HG03159 (cell line): ENCODE data around the gene CPEB3.
A peak's percentile ranks its signal among the peaks of the same experiment; 100 is the strongest.
"Not testable (repeated sequence)": the region's sequence is repeated elsewhere in the genome, so short reads cannot be mapped to it uniquely, and the experiment has no call there.

Experiments
- ATAC-seq: cut with Tn5 transposase; IDR thresholded peaks from one replicate; pipeline ENCODE4 v1.9.1; 2021; ENCODE audit warnings: mild to moderate bottlenecking, moderate library complexity; ENCODE audit not compliant: unreplicated experiment

The CPEB3 gene

DNA sequence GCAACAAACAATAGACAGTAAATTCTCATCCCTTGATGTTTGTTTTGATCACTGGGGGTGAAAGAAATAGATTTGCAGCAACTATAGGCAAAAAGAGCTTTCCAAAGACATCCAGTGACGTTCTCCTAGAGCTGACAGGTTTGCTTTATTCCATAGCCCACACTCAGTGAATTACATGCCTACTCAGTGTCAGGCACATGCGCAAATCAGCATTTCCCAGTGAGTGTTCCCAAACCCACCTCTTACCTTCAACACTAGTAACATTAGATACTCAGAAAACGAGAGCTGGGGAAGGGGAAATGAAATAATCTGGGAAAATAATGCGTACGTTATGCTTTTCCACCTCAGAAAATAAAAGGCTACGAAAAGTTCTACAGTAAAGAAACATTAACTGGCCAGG, 144.1 kb downstream of the CPEB3 start:
- no peak for ATAC-seq

- ATAC-seq = no peak
Observed at GRCh38 chr10:92146107-92146506, 144.8 kb downstream of the CPEB3 start.

DNA sequence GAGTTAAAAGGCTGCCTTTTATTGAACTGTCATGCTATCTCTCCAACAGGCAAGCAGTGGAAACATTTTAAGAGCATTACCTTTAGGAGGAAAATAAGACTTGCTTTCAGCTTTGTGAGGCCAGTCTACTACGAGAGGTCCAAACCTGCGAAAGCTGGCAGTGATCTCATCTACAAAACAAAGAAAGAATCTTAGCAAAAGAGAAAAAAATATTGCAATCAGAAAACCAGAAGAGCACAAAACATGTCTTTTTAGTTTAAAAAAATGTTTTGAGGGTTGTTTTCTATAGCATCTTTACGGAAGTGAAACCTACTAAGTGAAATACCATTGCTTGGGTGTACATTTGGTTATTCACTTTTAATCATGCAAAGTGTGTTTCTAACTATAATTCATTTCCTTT, 147.9 kb downstream of the CPEB3 start:
- ATAC-seq = peak; percentile 69

DNA sequence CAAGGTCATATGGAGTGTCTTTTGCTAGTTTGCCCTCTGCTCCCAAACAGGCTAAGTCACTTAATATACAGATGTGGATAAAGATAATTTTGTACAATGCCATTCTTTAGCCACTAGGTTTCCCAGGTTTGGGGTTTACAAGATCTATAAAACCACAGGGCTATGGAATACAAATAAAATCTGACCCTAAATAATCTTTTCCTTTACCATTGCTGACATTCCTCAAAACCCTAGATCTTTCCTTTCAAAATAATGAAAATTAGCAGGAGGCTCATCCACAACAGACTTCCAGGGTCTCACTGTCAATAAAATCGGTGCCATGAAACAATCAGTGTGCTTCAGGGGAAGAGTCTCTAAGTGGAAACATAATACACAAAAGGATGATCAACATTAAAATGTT, 148.4 kb downstream of the CPEB3 start:
- no peak for ATAC-seq

DNA sequence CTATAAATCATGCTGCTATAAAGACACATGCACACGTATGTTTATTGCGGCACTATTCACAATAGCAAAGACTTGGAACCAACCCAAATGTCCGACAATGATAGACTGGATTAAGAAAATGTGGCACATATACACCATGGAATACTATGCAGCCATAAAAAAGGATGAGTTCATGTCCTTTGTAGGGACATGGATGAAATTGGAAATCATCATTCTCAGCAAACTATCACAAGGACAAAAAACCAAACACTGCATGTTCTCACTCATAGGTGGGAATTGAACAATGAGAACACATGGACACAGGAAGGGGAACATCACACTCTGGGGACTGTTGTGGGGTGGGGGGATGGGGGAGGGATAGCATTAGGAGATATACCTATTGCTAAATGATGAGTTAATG, 149.7 kb downstream of the CPEB3 start:
- not testable (repeated sequence) for ATAC-seq

GRCh38 chr10:92134049-92134448, 156.8 kb downstream of the CPEB3 start:
- ATAC-seq = not testable (repeated sequence)

DNA sequence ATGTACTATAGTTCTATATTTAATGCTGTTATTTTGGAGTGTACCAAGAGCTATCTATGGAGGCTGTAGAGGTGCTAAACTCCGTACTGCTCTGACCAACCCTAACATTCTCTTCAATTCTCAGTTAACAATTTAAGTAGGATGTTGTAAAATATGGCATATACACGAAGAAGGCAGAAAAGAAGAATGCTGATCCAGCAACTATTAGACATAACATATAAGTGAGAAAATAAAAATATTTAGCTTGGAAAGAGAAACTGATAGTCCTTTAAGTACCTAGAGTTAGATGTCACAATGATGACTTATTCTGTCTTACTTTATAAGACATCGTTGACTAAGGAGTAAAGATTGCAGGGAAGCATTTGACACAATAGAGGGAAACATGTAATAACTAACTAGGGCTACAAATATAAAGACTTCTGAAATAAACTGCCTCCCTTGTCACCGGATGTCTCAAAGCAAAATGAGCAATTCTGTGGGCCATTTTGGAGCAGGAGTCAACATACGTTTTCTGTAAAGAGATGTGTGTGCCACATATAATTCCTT, 159.5 kb downstream of the CPEB3 start:
- no peak for ATAC-seq

- ATAC-seq = no peak
Observed at GRCh38 chr10:92130622-92131274, 160.1 kb downstream of the CPEB3 start.

DNA sequence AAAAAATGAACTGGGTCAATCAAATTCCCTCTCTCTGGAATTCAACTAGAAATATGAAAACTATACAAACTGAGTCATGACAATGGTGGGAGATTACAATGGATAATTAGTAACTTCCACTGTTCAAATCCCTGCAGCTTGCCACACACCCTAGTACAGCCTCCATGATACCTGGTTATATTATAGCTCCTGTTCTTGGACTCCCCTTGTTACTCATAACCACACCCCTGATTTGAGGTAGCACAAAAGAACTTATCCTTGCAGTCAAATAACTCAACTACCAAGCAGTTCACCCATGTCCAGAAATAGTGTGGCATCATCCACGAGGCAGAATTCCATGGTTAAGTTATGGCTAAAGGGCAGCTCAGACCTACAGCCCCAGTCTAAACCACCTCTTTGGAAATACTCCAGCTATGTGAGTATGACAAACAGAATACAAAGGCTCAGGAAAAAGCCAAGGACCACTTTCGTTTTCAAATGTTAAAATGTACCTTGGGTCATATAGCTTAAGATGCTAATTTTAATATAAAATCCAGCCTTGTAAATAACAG, 164.7 kb downstream of the CPEB3 start:
- no peak for ATAC-seq

DNA sequence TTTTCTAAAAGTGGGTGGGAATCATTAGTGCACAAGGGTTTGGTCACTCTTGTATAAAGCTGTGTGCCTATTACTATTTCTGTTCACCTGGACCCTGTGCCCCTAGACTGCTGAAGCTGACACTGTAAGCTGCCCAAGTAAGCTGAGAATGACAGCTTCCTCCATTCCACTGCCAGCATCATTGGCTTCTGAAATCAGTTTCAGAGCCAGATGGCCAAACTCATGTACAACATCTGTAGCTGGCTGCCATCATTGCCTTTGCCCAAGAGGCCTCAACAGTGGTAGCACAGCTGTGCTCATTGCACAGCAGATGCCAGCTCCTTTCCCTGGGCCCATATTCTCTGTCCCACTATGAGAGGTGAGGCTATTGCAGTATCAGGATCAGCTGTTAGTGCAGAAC, 165.7 kb downstream of the CPEB3 start:
- no peak for ATAC-seq

DNA sequence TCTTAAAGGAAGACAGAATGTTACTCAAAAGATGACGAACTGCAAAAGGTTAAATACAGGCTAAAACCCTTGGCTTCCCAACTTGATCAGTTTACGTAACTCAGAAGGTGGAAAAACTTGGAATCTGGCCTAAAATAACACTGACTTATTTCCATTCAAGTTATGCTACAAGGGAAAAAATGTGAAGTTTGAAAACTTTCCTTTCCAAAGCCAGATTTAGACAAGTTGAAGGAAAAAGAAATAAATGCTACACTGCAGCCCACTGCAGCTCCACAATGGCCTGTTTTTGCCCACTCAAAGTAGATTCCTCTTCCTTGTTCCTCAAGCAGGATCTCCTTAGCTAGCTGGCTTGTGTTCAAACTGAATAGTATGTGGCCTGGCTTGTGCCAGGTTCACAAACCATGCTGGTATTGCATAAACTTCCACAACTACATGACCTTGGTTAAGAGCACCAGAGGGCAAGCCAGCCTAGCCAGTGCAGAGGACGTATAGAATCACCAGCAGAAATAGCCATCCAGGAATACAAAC, 166.2 kb downstream of the CPEB3 start:
- ATAC-seq = no peak

DNA sequence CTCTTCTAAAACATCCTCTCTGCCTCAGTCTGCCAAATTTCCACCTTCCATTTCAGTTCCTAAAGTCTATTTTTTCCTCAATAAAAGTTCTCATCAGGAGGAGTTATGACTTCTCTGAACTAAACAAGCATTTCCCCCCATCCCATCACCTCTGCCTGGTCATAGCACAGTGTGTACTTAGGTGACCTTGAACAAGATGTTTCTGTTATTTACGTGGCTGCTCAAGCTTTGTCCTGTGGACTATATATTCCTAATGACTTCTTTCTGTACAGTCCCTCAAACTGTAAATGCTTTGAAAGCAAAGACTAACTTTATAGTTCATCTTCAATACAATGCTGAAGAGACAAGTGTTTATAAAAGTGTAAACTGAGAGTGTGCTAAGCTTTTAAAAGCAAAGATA, 166.9 kb downstream of the CPEB3 start:
- ATAC-seq = no peak

GRCh38 chr10:92122941-92123450, 167.9 kb downstream of the CPEB3 start:
- ATAC-seq = no peak

DNA sequence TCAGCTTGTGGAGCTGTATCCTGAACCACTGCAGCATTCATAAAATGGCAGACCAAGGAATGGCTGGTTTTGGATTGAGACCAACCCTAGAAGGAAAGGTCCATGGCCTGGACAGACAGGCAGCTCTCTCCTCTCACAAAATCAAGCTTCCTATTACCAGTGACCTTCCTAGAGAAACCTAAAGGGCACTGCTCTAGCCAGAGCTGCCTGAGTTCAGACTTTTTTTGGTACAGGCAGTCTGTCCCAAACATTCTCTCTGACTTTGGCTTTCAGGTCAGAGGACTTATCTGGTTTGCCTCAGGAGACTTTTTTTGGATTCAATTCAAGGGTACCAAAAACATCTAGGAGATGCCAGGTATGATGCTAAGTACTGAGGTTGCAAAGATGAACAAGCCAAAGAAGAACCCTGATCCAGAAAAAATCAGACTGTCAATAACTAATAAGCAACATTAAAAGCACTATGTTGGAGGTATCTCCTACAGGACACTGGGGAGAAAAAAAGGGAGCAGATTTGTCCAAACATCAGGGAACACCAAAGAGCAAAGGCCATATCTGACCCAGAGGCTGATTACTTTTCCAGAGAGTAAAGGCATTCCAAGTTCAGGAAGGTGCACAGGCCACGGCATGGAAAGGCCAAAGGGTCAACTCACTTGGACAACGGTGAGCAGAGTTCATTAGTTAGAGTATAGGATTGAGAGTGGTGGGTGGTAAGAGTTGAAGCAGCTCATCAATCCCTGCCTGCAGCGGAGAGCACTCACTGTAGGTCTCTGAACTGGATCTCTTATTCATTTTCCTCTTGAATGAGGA, 169.0 kb downstream of the CPEB3 start:
- no peak for ATAC-seq

GRCh38 chr10:92119340-92119739, 171.5 kb downstream of the CPEB3 start:
- no peak for ATAC-seq

DNA sequence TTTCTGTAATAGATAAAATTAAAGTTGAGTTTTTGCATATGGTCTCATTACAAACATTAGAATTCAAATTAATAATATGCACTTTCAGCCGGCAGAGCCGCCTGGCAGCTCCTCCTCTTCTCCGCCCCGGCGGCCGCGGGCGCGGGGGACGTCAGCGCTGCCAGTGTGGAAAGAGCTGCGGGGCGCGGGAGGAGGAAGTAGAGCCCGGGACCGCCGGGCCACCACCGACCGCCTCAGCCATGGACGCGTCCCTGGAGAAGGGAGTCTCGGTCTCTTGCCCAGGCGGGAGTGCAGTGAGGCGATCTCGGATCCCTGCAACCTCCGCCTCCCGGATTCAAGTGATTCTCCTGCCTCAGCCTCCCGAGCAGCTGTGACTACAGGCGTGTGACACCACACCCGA, 176.0 kb downstream of the CPEB3 start:
- not testable (repeated sequence) for ATAC-seq

DNA sequence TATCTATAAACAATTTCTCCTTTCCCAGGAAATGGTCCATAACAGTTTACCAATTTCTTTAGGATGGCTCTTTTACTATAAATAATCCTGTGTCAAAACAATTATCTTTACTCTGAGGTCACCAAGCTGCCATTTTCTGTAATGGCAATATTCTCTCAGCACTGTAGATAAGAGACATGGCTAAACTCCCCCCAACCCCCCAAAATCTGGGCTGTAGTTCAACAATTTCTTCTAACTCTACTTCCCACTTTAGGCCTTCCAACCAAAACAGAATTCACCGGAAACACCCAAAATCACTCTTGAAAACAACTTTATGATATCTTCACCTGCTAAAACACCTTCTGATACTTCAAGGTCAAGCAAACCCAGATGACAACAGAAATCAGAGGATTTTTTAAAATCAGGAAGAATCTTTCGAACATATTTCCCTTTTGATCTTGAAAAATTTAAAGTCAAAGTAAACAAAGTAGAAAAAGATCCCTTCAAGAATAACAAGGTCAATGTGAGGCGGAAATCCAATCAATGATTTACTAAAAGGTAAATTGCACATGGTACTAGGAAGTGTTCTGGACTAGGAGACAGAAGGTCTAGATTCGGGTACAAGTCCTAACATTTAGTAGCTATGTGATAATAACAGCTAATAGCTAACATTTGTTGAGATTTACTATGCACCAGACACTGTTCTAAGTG, 176.8 kb downstream of the CPEB3 start:
- ATAC-seq = no peak

GRCh38 chr10:92112462-92112861, 178.4 kb downstream of the CPEB3 start:
- ATAC-seq = no peak

GRCh38 chr10:92111336-92111939, 179.4 kb downstream of the CPEB3 start:
- no peak for ATAC-seq

DNA sequence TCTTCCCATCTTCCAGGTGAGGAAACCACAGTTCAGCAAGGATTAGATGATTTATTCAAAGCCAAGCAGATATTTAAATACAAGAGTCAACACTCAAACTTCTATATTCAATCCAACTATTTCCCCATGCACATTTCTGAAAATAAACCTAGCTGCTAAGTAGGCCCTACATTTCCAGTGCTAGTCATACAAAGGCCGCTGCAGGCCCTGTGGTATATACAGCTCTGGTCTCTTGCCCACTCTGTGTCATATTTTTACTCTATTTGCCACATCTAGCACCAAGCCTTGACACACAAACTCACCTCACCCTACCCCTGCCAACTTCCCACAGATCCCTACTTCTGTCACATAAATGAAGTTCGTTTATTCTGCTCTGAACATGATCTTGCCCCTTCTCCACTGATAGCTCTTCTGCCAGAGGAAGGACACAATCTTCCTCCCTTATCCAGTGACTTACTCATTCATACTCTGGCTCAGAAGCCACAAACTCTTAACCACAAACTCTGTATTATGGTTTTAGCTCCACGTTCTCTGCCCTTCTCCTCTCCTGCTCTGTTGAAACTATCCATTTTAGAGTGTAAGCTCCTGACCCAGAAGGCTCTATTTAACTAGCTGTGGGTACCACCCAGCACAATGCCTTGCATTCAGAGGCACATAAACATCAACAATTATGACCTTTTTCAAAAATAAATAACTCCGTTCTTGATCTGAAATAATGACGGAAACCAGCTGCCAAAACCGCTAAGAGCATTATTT, 180.7 kb downstream of the CPEB3 start:
- no peak for ATAC-seq
